HepG2 (cell line): ENCODE data around the gene CCDC183. TPM values are rescaled to one million over a fixed set of nuclear protein-coding genes. Genes with fewer than 3 reads are reported as not detected.

Experiments
- HMGXB3 ChIP-seq: sonication (generic); formaldehyde crosslinking; IDR thresholded peaks from 2 replicates; pipeline ENCODE4 v1.4.0; 2020; ENCODE audit warnings: missing genetic modification reagents, borderline replicate concordance
- HNRNPK ChIP-seq: fragments of 200-400 bp; formaldehyde crosslinking; IDR thresholded peaks from 2 replicates; pipeline ENCODE4 v1.6.1; 2018; ENCODE audit warnings: low read length, low read depth, moderate library complexity, mild to moderate bottlenecking; ENCODE audit not compliant: poor library complexity, severe bottlenecking
- IRF1 ChIP-seq: sonication (generic); formaldehyde crosslinking; IDR thresholded peaks from 2 replicates; pipeline ENCODE4 v1.4.0; 2020; ENCODE audit warnings: low read depth, mild to moderate bottlenecking, missing genetic modification reagents
- MEIS1 ChIP-seq: sonication (generic); formaldehyde crosslinking; IDR thresholded peaks from 2 replicates; pipeline ENCODE4 v1.9.0; 2021; ENCODE audit warnings: mild to moderate bottlenecking, missing genetic modification reagents, moderate library complexity, borderline replicate concordance
- NR2F1 ChIP-seq, 2 experiments: fragments of 450-650 bp in 1 of 2; formaldehyde crosslinking in 1 of 2; IDR thresholded peaks; 2 replicates each; pipeline versions ENCODE4 v1.5.0 to v1.6.1; 2016 to 2020; ENCODE audit warnings: mild to moderate bottlenecking in 1 of 2, missing compliant biosample characterization in 1 of 2, missing genetic modification reagents in 1 of 2, moderate library complexity in 1 of 2
- SNRNP70 ChIP-seq: fragments of 200-400 bp; formaldehyde crosslinking; IDR thresholded peaks from 2 replicates; pipeline ENCODE4 v1.6.1; 2017; ENCODE audit warnings: mild to moderate bottlenecking, low read depth, low read length, moderate library complexity
- ZFX ChIP-seq: sonication (generic); formaldehyde crosslinking; IDR thresholded peaks from 2 replicates; pipeline ENCODE4 v1.4.0; 2020; ENCODE audit warnings: mild to moderate bottlenecking, low read depth, missing genetic modification reagents, moderate library complexity
- ZMAT5 ChIP-seq: sonication (generic); formaldehyde crosslinking; IDR thresholded peaks from 2 replicates; pipeline ENCODE4 v1.5.0; 2020; ENCODE audit warnings: mild to moderate bottlenecking, low read depth, missing genetic modification reagents, borderline replicate concordance
- ZNF281 ChIP-seq: sonication (generic); formaldehyde crosslinking; IDR thresholded peaks from 2 replicates; pipeline ENCODE4 v1.4.0; 2020; ENCODE audit warnings: missing genetic modification reagents, borderline replicate concordance
- ZNF607 ChIP-seq: sonication (generic); formaldehyde crosslinking; IDR thresholded peaks from 2 replicates; pipeline ENCODE4 v1.5.1; 2020; ENCODE audit warnings: missing genetic modification reagents, mild to moderate bottlenecking, borderline replicate concordance
- ZNF740 ChIP-seq: sonication (generic); formaldehyde crosslinking; IDR thresholded peaks from 2 replicates; pipeline ENCODE4 v1.4.0; 2020; ENCODE audit warnings: missing genetic modification reagents
- ZNF768 ChIP-seq: sonication (generic); formaldehyde crosslinking; IDR thresholded peaks from 2 replicates; pipeline ENCODE4 v1.4.0; 2020; ENCODE audit warnings: missing genetic modification reagents
- ZNF879 ChIP-seq: sonication (generic); formaldehyde crosslinking; IDR thresholded peaks from 2 replicates; pipeline ENCODE4 v1.8.1; 2023; ENCODE audit warnings: missing genetic modification reagents
- ZSCAN30 ChIP-seq: sonication (generic); formaldehyde crosslinking; IDR thresholded peaks from 2 replicates; pipeline ENCODE4 v1.5.0; 2020; ENCODE audit warnings: mild to moderate bottlenecking, missing genetic modification reagents
- polyA plus RNA-seq, 8 experiments: library from polyadenylated mRNA; depleted of rRNA in 3 of 8; stranded (reverse) in 7 of 8; unstranded in 1 of 8; fragments of >200 nt; fragmentation: Illumina TruSeq in 4 of 8; extraction: Trizol in 4 of 8; gene quantifications; 2 replicates each; pipeline versions ENCODE4 v1.2.1 to v1.2.3, GENCODE V29; 2011 to 2016; ENCODE audit warnings: low read depth in 4 of 8, missing spikeins in 1 of 8, mixed read lengths in 1 of 8; ENCODE audit not compliant: insufficient read depth in 1 of 8
- total RNA-seq, 5 experiments: library from RNA; depleted of rRNA; stranded (reverse); fragments of >200 nt; fragmentation: Illumina TruSeq; extraction: Trizol; gene quantifications; 2 replicates each; pipeline ENCODE4 v1.2.3, GENCODE V29; 2016; ENCODE audit warnings: low read depth in 1 of 5

Gene CCDC183
- total and polyA plus RNA-seq, 2 of the 13 experiments (the other 11 are each of a cell fraction or from before 2014, with no cell fraction given), result 5.0 to 66.4 TPM

- peak; percentile 87; the same call in 1 of the 2 replicates for TF ChIP-seq ZNF281 (CRISPR knock-in tag)
- no peak for TF ChIP-seq HMGXB3
- TF ChIP-seq NR2F1 (CRISPR knock-in tag; IDR thresholded peaks at IDR 0.05), result no peak
- 0 out of 2 replicates have a peak, but pooled peaks have one; percentile 38 for TF ChIP-seq ZNF740 (CRISPR knock-in tag)
- peak; percentile 27; the same call in 1 of the 2 replicates for TF ChIP-seq ZNF607 (CRISPR knock-in tag)
- TF ChIP-seq ZFX (CRISPR knock-in tag), result no peak; the same call in 1 of the 2 replicates
- no peak for TF ChIP-seq SNRNP70
- peak; percentile 79; the same call in 1 of the 2 replicates for TF ChIP-seq IRF1 (CRISPR knock-in tag)
- TF ChIP-seq ZNF768 (CRISPR knock-in tag), result peak; percentile 36; the same call in 1 of the 2 replicates
- peak; percentile 56 for TF ChIP-seq HNRNPK
- TF ChIP-seq ZSCAN30 (CRISPR knock-in tag), result no peak
- peak; percentile 64; the same call in 1 of the 2 replicates for TF ChIP-seq MEIS1 (CRISPR knock-in tag)
- TF ChIP-seq ZMAT5 (CRISPR knock-in tag), result no peak
- 0 out of 2 replicates have a peak, but pooled peaks have one; percentile 30 for TF ChIP-seq ZNF879 (CRISPR knock-in tag)
These were observed 44.9 kb downstream of the CCDC183 start (continued) for GRCh38 chr9:136840877-136841645.
